GM23338 (cell line): ENCODE measurements around the gene EPG5.

Experiments
- CREB1 ChIP-seq: fragments of 250-450 bp; sonication (Bioruptor Pico); IDR thresholded peaks from 2 replicates; pipeline ENCODE4 v1.5.0; 2020; ENCODE audit warnings: low read depth, mild to moderate bottlenecking, moderate library complexity
- CTCF ChIP-seq, 2 experiments: fragments of 200-600 bp in 1 of 2; sonication (generic) in 1 of 2; conservative IDR thresholded peaks; 2 replicates each; pipeline versions ENCODE4 v1.5.1 to v1.6.1; 2016 to 2017; ENCODE audit warnings: antibody characterized with exemption in 2 of 2, low read depth in 2 of 2, mild to moderate bottlenecking in 2 of 2, moderate library complexity in 1 of 2
- ETS1 ChIP-seq: IDR thresholded peaks from 2 replicates; pipeline ENCODE4 v1.6.1; 2016; ENCODE audit warnings: antibody characterized with exemption
- EZH2 ChIP-seq: fragments of 200-600 bp; sonication (generic); IDR thresholded peaks from one replicate; pipeline ENCODE4 v1.8.0; 2017; ENCODE audit warnings: antibody characterized with exemption, mild to moderate bottlenecking, low read depth; ENCODE audit not compliant: unreplicated experiment
- EZH2phosphoT487 ChIP-seq: fragments of 200-600 bp; sonication (generic); IDR thresholded peaks from one replicate; pipeline ENCODE4 v1.8.1; 2018; ENCODE audit warnings: antibody characterized with exemption; ENCODE audit not compliant: unreplicated experiment
- JUNB ChIP-seq: IDR thresholded peaks from one replicate; pipeline ENCODE4 v1.6.1; 2016; ENCODE audit warnings: antibody characterized with exemption; ENCODE audit not compliant: unreplicated experiment
- POLR2AphosphoS5 ChIP-seq: IDR thresholded peaks from 2 replicates; pipeline ENCODE4 v1.6.1; 2016; ENCODE audit warnings: antibody characterized with exemption, low read depth
- REST ChIP-seq: IDR thresholded peaks from one replicate; pipeline ENCODE4 v1.6.1; 2018; ENCODE audit warnings: antibody characterized with exemption; ENCODE audit not compliant: unreplicated experiment
- STAT1 ChIP-seq: IDR thresholded peaks from one replicate; pipeline ENCODE4 v1.6.1; 2016; ENCODE audit warnings: antibody characterized with exemption; ENCODE audit not compliant: unreplicated experiment

GRCh38 chr18:46008531-46008930 is 41.4 kb upstream of the EPG5 start:
- TF ChIP-seq CTCF (conservative IDR thresholded peaks at IDR 0.05; ENCODE audit: low read depth in 2 of 2) (no peak), EZH2phosphoT487 (no peak), EZH2 (no peak), POLR2AphosphoS5 (no peak), REST (no peak), ETS1 (no peak), CREB1 (CRISPR knock-in tag) (no peak), JUNB (no peak), STAT1 (no peak)
